GM18499 (cell line): ENCODE data around the gene FAM169A.
A peak's percentile ranks its signal among the peaks of the same experiment; 100 is the strongest.
"Not testable (repeated sequence)": the region's sequence is repeated elsewhere in the genome, so short reads cannot be mapped to it uniquely, and the experiment has no call there.

Experiments used
- ATAC-seq: cut with Tn5 transposase; IDR thresholded peaks from one replicate; pipeline ENCODE4 v1.9.1; 2021; ENCODE audit warnings: moderate number of reproducible peaks; ENCODE audit not compliant: insufficient read depth, unreplicated experiment

Gene FAM169A

GRCh38 chr5:74816875-74817274, 49.3 kb downstream of the FAM169A start:
- no peak for ATAC-seq

GRCh38 chr5:74810915-74811314, 55.3 kb downstream of the FAM169A start:
- no peak for ATAC-seq

- no peak for ATAC-seq
Observed at GRCh38 chr5:74801941-74802340, 64.2 kb downstream of the FAM169A start.

- ATAC-seq = no peak
Observed at GRCh38 chr5:74801197-74801596, 65.0 kb downstream of the FAM169A start.

GRCh38 chr5:74798977-74799911, 66.9 kb downstream of the FAM169A start:
- no peak for ATAC-seq

- not testable (repeated sequence) for ATAC-seq
Observed at GRCh38 chr5:74791669-74792068, 74.5 kb downstream of the FAM169A start.

- ATAC-seq = no peak
Observed at GRCh38 chr5:74787424-74787823, 78.8 kb downstream of the FAM169A start.

GRCh38 chr5:74786851-74787250, 79.3 kb downstream of the FAM169A start:
- no peak for ATAC-seq

- no peak for ATAC-seq
Observed at GRCh38 chr5:74778609-74779008, 87.6 kb downstream of the FAM169A start.

- no peak for ATAC-seq
Observed at GRCh38 chr5:74772359-74772758, 93.8 kb downstream of the FAM169A start.

- ATAC-seq = no peak
Observed at GRCh38 chr5:74767579-74767913, 98.6 kb downstream of the FAM169A start.

- ATAC-seq = peak; percentile 71
Observed at GRCh38 chr5:74766849-74767578, 99.2 kb downstream of the FAM169A start, which contains the start of the genes GFM2 and NSA2. Gene GFM2 (minus strand): TSS chr5:74767117. CDS start chr5:74763742, 3,375 bp downstream. Gene NSA2 (plus strand): TSS chr5:74767249. CDS start chr5:74767361, 112 bp downstream.

GRCh38 chr5:74766418-74766848, 99.8 kb downstream of the FAM169A start:
- ATAC-seq = peak; percentile 30

GRCh38 chr5:74765929-74766328, 100.3 kb downstream of the FAM169A start:
- ATAC-seq = no peak

- no peak for ATAC-seq
Observed at GRCh38 chr5:74765201-74765600, 101.0 kb downstream of the FAM169A start.

GRCh38 chr5:74763504-74763903, 102.7 kb downstream of the FAM169A start:
- no peak for ATAC-seq

- ATAC-seq = no peak
Observed at GRCh38 chr5:74762599-74762998, 103.6 kb downstream of the FAM169A start.

- no peak for ATAC-seq
Observed at GRCh38 chr5:74761241-74761640, 104.9 kb downstream of the FAM169A start.

GRCh38 chr5:74748742-74749141, 117.4 kb downstream of the FAM169A start:
- ATAC-seq = not testable (repeated sequence)

- no peak for ATAC-seq
Observed at GRCh38 chr5:74738406-74738805, 127.8 kb downstream of the FAM169A start.

GRCh38 chr5:74736759-74737158, 129.4 kb downstream of the FAM169A start:
- no peak for ATAC-seq
